ENCODE measurements around the gene DUSP12. TPM values are rescaled to one million over a fixed set of nuclear protein-coding genes. Genes with fewer than 3 reads are reported as not detected.

DUSP12 gene
- total RNA-seq, 1 donor, result 27.8 TPM

DNA sequence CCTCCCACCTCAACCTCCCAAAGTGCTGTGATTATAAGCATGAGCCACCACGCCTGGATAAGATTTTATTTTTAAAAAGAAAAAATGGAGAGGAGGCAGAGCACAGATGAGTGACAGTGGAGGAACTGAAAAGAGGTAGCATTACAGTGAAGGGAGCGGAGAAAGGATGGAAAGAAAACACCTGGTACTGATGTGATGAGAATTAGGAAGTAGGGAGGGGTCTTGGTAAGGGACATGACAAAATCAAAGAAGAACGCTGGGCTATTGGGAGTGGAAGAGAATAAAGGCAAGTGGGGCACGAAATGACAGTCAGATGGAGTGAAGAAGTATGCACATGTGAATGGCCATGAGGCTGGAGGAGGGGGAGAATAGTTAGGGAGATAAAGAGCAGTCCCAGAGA lies 40.2 kb upstream of the DUSP12 start:
- no peak for DNase-seq (ENCODE audit: low read depth)
- H3K4me3 ChIP-seq (ENCODE audit: low read depth, low read length), result no peak overlapping the region
- no peak for TF ChIP-seq CTCF (IDR thresholded peaks at IDR 0.05; ENCODE audit: insufficient read depth, low read length)

DNA sequence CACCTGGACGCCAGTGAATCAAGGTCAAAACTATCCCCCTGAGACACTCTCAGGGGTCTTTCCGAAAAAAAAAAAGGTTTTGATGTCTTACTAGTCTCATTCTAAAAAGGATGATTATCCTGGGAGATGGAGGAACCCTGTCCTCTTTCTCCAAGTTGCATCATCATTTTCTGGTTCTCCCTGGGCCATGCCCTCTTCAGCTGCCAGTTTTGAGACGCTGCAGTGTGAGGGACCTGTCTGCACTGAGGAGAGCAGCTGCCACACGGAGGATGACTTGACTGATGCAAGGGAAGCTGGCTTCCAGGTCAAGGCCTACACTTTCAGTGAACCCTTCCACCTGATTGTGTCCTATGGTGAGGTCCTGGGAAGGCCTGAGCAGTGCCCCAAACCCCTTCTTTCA lies 39.0 kb upstream of the DUSP12 start:
- no peak overlapping the region for H3K4me3 ChIP-seq (ENCODE audit: low read depth, low read length)
- TF ChIP-seq CTCF (IDR thresholded peaks at IDR 0.05; ENCODE audit: insufficient read depth, low read length), result no peak
- DNase-seq (ENCODE audit: low read depth), result peak; percentile 47

GRCh38 chr1:161718559-161719324 lies 30.8 kb upstream of the DUSP12 start:
- H3K4me3 ChIP-seq (ENCODE audit: low read depth, low read length), result no peak overlapping the region
- no peak for DNase-seq (ENCODE audit: low read depth)
- no peak for TF ChIP-seq CTCF (IDR thresholded peaks at IDR 0.05; ENCODE audit: insufficient read depth, low read length)

DNA sequence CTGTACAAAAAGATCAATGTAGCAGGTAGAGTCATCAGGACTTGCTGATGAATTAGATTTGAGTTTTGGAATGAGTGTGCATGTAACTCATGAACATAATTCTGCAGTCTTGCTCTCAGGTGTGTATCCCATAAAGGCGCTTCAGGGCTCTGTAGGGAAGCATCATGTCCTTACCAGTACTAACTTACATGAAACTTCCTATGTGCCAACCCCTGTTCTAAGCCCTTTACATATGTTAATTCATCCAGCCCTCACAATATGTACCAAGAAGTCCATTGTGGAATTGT lies 30.3 kb upstream of the DUSP12 start:
- no peak overlapping the region for H3K4me3 ChIP-seq (ENCODE audit: low read depth, low read length)
- DNase-seq (ENCODE audit: low read depth), result no peak
- no peak for TF ChIP-seq CTCF (IDR thresholded peaks at IDR 0.05; ENCODE audit: insufficient read depth, low read length)

DNA sequence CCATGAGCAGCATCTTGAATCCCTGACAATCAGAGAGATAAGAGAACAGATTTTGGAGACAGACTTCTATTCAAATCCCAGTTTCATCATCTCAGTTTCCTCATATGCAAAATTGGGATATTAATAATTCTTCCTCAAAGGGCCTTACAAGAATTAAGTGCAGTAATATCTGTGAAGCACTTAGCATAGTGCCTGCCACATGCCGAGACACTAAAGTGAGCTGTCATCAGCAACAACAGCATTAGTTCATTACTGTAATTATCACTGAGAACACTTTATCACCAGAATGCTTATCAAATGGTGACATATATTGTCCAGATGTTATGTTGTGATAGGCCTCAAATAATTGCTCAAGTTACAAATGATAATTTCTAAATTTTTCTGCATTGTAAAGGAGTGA lies 29.2 kb upstream of the DUSP12 start:
- H3K4me3 ChIP-seq (ENCODE audit: low read depth, low read length), result no peak overlapping the region
- no peak for TF ChIP-seq CTCF (IDR thresholded peaks at IDR 0.05; ENCODE audit: insufficient read depth, low read length)
- DNase-seq (ENCODE audit: low read depth), result no peak

GRCh38 chr1:161720956-161721737 lies 28.4 kb upstream of the DUSP12 start, which contains the start of gene FCRLB:
TSS of gene FCRLB (plus strand) at chr1:161721544. CDS start at chr1:161722673, 1,129 bp downstream.
- no peak within 1 kb of the TSS for H3K4me3 ChIP-seq (ENCODE audit: low read depth, low read length)
- TF ChIP-seq CTCF (IDR thresholded peaks at IDR 0.05; ENCODE audit: insufficient read depth, low read length), result no peak
- DNase-seq (ENCODE audit: low read depth), result no peak

Data from fibroblast of the aortic adventitia (primary cell).